OCI-LY7 (cell line): Measurements from ENCODE around the gene CACNA2D1.

ENCODE experiments used
- CTCF ChIP-seq: fragments of 200-600 bp; sonication (generic); conservative IDR thresholded peaks from 2 replicates; pipeline ENCODE4 v1.5.1; 2014; ENCODE audit warnings: mild to moderate bottlenecking, antibody characterized with exemption, low read length, moderate library complexity, mixed read lengths
- EZH2phosphoT487 ChIP-seq: fragments of 200-600 bp; sonication (generic); IDR thresholded peaks from 2 replicates; pipeline ENCODE4 v1.6.1; 2018; ENCODE audit warnings: low read depth, borderline replicate concordance, mild to moderate bottlenecking, mixed run types, antibody characterized with exemption, low read length, moderate library complexity, mixed read lengths

GRCh38 chr7:81929386-81929785 lies 514.2 kb downstream of the CACNA2D1 start:
- TF ChIP-seq CTCF: no peak
- TF ChIP-seq EZH2phosphoT487: no peak
